IMR-90 (cell line): ENCODE data around the gene TACC2. TPM values are rescaled to one million over a fixed set of nuclear protein-coding genes. Genes with fewer than 3 reads are reported as not detected.

Source experiments
- ATAC-seq: fragments of 200-7000 bp; cut with Tn5 transposase; 2 replicates; pipeline ENCODE4 v1.9.1; 2020; ENCODE audit warnings: low read depth, mild to moderate bottlenecking, moderate library complexity
- BruUV-seq: library from RNA; stranded (reverse); fragments of 400-500 nt; replicated peaks from 2 replicates; lab custom pipeline; 2021; lab: Mats Ljungman, UMichigan
- CTCF ChIA-PET: fragments of 300-600 bp; formaldehyde crosslinking; extraction: SDS; loops from one replicate; lab custom pipeline; 2021; ENCODE audit warnings: antibody characterized with exemption; lab: Yijun Ruan, JAX
- POLR2A ChIA-PET: fragments of 300-600 bp; sonication (Branson Sonifier 250); formaldehyde crosslinking; loops from one replicate; lab custom pipeline; 2022; ENCODE audit warnings: antibody characterized with exemption; ENCODE audit not compliant: unreplicated experiment; lab: Charles Lee
- DNase-seq: peaks from one replicate; pipeline ENCODE4 v3.0.0; 2013
- H2AFZ ChIP-seq: replicated peaks from 2 replicates; pipeline ENCODE3; 2013; ENCODE audit warnings: low read length, mild to moderate bottlenecking; ENCODE audit not compliant: poor library complexity
- H2AK5ac ChIP-seq: 2 replicates; pipeline ENCODE4 v1.6.1; 2013; ENCODE audit warnings: low read depth, low read length, inconsistent platforms
- H2AK9ac ChIP-seq: replicated peaks from 2 replicates; pipeline ENCODE3; 2013; ENCODE audit warnings: mild to moderate bottlenecking, low read depth, low read length, moderate library complexity; ENCODE audit not compliant: poor library complexity
- H2BK120ac ChIP-seq: 2 replicates; pipeline ENCODE4 v1.6.1; 2013; ENCODE audit warnings: low read depth, low read length, inconsistent platforms
- H2BK15ac ChIP-seq: 3 replicates; pipeline ENCODE4 v1.6.1; 2013; ENCODE audit warnings: low read depth, low read length, inconsistent platforms
- H2BK20ac ChIP-seq: 2 replicates; pipeline ENCODE4 v1.6.1; 2013; ENCODE audit warnings: low read depth, mild to moderate bottlenecking, inconsistent platforms, low read length, moderate library complexity
- H2BK5ac ChIP-seq: 2 replicates; pipeline ENCODE4 v1.6.1; 2013; ENCODE audit warnings: mild to moderate bottlenecking, low read depth, low read length, inconsistent platforms; ENCODE audit not compliant: poor library complexity, severe bottlenecking
- H3K14ac ChIP-seq: replicated peaks from 2 replicates; pipeline ENCODE4 v1.6.1; 2013; ENCODE audit warnings: low read depth, low read length, inconsistent platforms
- H3K18ac ChIP-seq: 2 replicates; pipeline ENCODE4 v1.6.1; 2013; ENCODE audit warnings: low read depth, low read length, control low read depth
- H3K23ac ChIP-seq: 2 replicates; pipeline ENCODE4 v1.6.1; 2013; ENCODE audit warnings: low read depth, low read length, inconsistent platforms
- H3K27ac ChIP-seq: 2 replicates; pipeline ENCODE4 v1.5.1; 2013; ENCODE audit warnings: mild to moderate bottlenecking, control low read depth, low read length; ENCODE audit not compliant: insufficient read depth
- H3K27me3 ChIP-seq: 2 replicates; pipeline ENCODE4 v1.6.1; 2013; ENCODE audit warnings: low read length; ENCODE audit not compliant: control insufficient read depth, insufficient read depth
- H3K36me3 ChIP-seq: 2 replicates; pipeline ENCODE4 v1.6.1; 2013; ENCODE audit warnings: low read length, mixed read lengths; ENCODE audit not compliant: control insufficient read depth, insufficient read depth
- H3K4ac ChIP-seq: 2 replicates; pipeline ENCODE4 v1.6.1; 2013; ENCODE audit warnings: low read depth, low read length, inconsistent platforms
- H3K4me1 ChIP-seq: 2 replicates; pipeline ENCODE4 v1.6.1; 2013; ENCODE audit warnings: low read length, mixed read lengths; ENCODE audit not compliant: control insufficient read depth, insufficient read depth
- H3K4me2 ChIP-seq: 2 replicates; pipeline ENCODE4 v1.6.1; 2013; ENCODE audit warnings: low read depth, mild to moderate bottlenecking, control low read depth, low read length, moderate library complexity
- H3K4me3 ChIP-seq: 2 replicates; pipeline ENCODE4 v1.5.1; 2013; ENCODE audit warnings: low read depth, mild to moderate bottlenecking, control low read depth, low read length, moderate library complexity; ENCODE audit not compliant: insufficient read depth
- H3K56ac ChIP-seq: 2 replicates; pipeline ENCODE4 v1.6.1; 2013; ENCODE audit warnings: low read length, inconsistent platforms; ENCODE audit not compliant: insufficient read depth; ENCODE audit errors: extremely low read depth
- H3K79me1 ChIP-seq, 2 experiments: 2 replicates each; pipeline ENCODE4 v1.6.1; 2013; ENCODE audit warnings: low read length in 2 of 2, inconsistent platforms in 1 of 2, low read depth in 1 of 2
- H3K9ac ChIP-seq: 2 replicates; pipeline ENCODE4 v1.6.1; 2013; ENCODE audit warnings: low read depth, low read length, control low read depth
- H3K9me1 ChIP-seq: 2 replicates; pipeline ENCODE4 v1.6.1; 2013; ENCODE audit warnings: low read length, inconsistent platforms; ENCODE audit not compliant: insufficient read depth
- H3K9me3 ChIP-seq: 2 replicates; pipeline ENCODE4 v1.6.1; 2013; ENCODE audit warnings: low read length; ENCODE audit not compliant: control insufficient read depth, insufficient read depth
- H4K20me1 ChIP-seq: 2 replicates; pipeline ENCODE4 v1.6.1; 2013; ENCODE audit warnings: low read length, inconsistent platforms; ENCODE audit not compliant: insufficient read depth
- H4K5ac ChIP-seq: 2 replicates; pipeline ENCODE4 v1.6.1; 2013; ENCODE audit warnings: mild to moderate bottlenecking, low read depth, low read length, control low read depth
- H4K8ac ChIP-seq, 2 experiments: 2 replicates each; pipeline ENCODE4 v1.6.1; 2013; ENCODE audit warnings: low read depth in 2 of 2, low read length in 2 of 2, control low read depth in 1 of 2, inconsistent platforms in 1 of 2
- H4K91ac ChIP-seq: 2 replicates; pipeline ENCODE4 v1.6.1; 2013; ENCODE audit warnings: low read depth, low read length, inconsistent platforms; ENCODE audit not compliant: insufficient read depth
- CEBPB ChIP-seq: IDR thresholded peaks from 2 replicates; pipeline ENCODE4 v1.6.1; 2012; ENCODE audit warnings: low read depth, low read length, improper control_type of control experiment
- FOS ChIP-seq: fragments of 150-350 bp; IDR thresholded peaks from 2 replicates; pipeline ENCODE4 v1.6.1; 2016; ENCODE audit warnings: low read depth, low read length
- MAFK ChIP-seq: IDR thresholded peaks from 2 replicates; pipeline ENCODE4 v1.6.1; 2012; ENCODE audit warnings: low read depth, low read length, improper control_type of control experiment
- MAZ ChIP-seq: IDR thresholded peaks from 2 replicates; pipeline ENCODE4 v1.6.1; 2012; ENCODE audit warnings: low read depth, mild to moderate bottlenecking, low read length, improper control_type of control experiment, moderate library complexity, borderline replicate concordance
- MXI1 ChIP-seq: IDR thresholded peaks from 2 replicates; pipeline ENCODE4 v1.6.1; 2012; ENCODE audit warnings: low read depth, mild to moderate bottlenecking, low read length, moderate library complexity, borderline replicate concordance
- NFE2L2 ChIP-seq: fragments of 150-350 bp; IDR thresholded peaks from 2 replicates; pipeline ENCODE4 v1.6.1; 2016; ENCODE audit warnings: low read depth, mild to moderate bottlenecking, low read length
- POLR2A ChIP-seq: IDR thresholded peaks from 2 replicates; pipeline ENCODE4 v1.6.1; 2012; ENCODE audit warnings: mild to moderate bottlenecking, low read depth, low read length
- RAD21 ChIP-seq: IDR thresholded peaks from 2 replicates; pipeline ENCODE4 v1.6.1; 2012; ENCODE audit warnings: low read length, improper control_type of control experiment
- RCOR1 ChIP-seq: IDR thresholded peaks from 2 replicates; pipeline ENCODE4 v1.6.1; 2012; ENCODE audit warnings: mild to moderate bottlenecking, low read length, improper control_type of control experiment; ENCODE audit not compliant: insufficient replicate concordance
- WGBS, 2 experiments: methylation state at CpG; one replicate each; pipeline versions ENCODE4 v1.1.5 to v1.1.7; 2013; ENCODE audit warnings: missing lambda C conversion rate in 2 of 2; ENCODE audit not compliant: insufficient read length in 1 of 2; ENCODE audit errors: extremely low coverage in 2 of 2; 5-methylcytosine and 5-hydroxymethylcytosine counted together
- dilution Hi-C: fragments of 300-500 bp; cut with HindIII; formaldehyde crosslinking; loops from one replicate; pipeline ENCODE4 v1.14.3; 2018; ENCODE audit warnings: low sequenced_read_pairs; ENCODE audit not compliant: unreplicated experiment
- in situ Hi-C: fragments of 300-500 bp; cut with MboI; formaldehyde crosslinking; loops from 3 replicates; pipeline ENCODE4 v1.14.3; 2019; ENCODE audit warnings: low sequenced_read_pairs, inconsistent platforms, mixed read lengths
- intact Hi-C: fragments of 100-400 bp; cut with micrococcal nuclease; formaldehyde crosslinking; loops from 2 replicates; pipeline ENCODE4 v1.10.0; 2022
- polyA plus RNA-seq, 3 experiments: library from polyadenylated mRNA; depleted of rRNA; stranded (reverse); fragments of >200 nt; gene quantifications; 2 replicates each; pipeline ENCODE4 v1.2.3, GENCODE V29; 2012; ENCODE audit warnings: low replicate concordance in 1 of 3
- total RNA-seq: library from RNA; depleted of rRNA; stranded (reverse); fragments of >200 nt; gene quantifications from 2 replicates; pipeline ENCODE4 v1.2.3, GENCODE V29; 2012
- TF ChIP-seq, protein P1 (sequence below): conservative IDR thresholded peaks from 2 replicates; pipeline ENCODE4 v1.5.1; 2012; ENCODE audit warnings: mild to moderate bottlenecking, low read depth, low read length, improper control_type of control experiment
- TF ChIP-seq, protein P2 (sequence below): fragments of 150-350 bp; IDR thresholded peaks from 2 replicates; pipeline ENCODE4 v1.6.1; 2017; ENCODE audit warnings: mild to moderate bottlenecking, antibody characterized with exemption, low read length, low read depth
- TF ChIP-seq, protein P3 (sequence below): fragments of 150-350 bp; IDR thresholded peaks from 2 replicates; pipeline ENCODE4 v1.6.1; 2016; ENCODE audit warnings: low read depth, mild to moderate bottlenecking, low read length, moderate library complexity, borderline replicate concordance

Gene TACC2
- total and polyA plus RNA-seq, 2 of the 4 experiments (the other 2 are of a cell fraction), result 2.9 to 15.4 TPM

DNA sequence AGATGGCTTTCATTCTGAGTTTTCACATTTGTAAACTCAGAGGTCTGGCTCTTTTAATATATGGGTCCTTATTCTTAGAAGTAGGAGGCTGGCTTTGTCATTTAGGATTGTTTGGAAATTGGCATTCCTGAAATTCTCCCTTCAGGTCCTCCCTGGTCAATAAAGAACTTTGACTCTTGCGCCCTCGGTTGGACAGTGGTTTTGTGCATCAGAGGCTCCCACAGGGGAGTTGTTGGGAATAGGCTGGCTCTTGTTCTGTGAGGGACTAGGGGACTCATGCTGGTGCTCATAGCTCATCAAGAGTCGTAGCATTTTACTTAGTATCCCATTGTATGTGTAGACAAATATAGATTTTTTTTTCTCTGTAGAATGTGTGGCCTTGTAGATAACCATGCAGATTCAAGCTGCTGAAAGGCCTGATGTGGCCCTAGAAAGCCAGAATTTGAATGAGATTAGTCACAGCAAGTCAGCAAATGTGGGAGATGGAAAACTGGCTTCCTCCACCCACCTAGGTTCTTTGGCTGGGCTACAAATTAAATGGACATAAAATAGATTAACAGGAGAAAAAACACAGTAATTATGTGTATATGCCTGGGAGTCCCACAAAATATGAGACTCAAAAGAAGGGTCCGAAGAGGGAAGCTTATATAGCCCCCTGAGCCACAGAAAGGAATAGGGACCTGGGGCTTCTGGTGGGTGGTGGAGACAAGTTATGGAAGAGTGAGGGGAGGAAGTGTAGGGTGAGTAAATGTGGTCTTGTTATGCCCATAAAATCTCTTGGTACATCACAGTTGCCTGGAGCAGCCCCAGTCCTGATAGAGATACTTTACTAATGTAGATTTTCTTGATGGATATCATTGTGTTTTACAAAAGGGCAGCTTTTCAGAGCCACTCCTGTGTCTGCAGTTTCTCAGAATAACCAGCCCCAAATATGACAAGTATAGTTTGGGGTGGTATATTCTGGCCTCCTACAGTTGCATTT lies 187.6 kb downstream of the TACC2 start:
- Histone ChIP-seq H3K56ac (no peak overlapping the region), H3K9me1 (no peaks in the 10 kb centered on the region), H2AK9ac (no peak overlapping the region), H2BK120ac (no peak overlapping the region), H3K4ac (no peak overlapping the region), H3K4me2 (no peak overlapping the region), H3K14ac (no peak overlapping the region), H4K91ac (no peak overlapping the region), H3K9ac (no peak overlapping the region), H2BK15ac (no peak overlapping the region), H4K8ac (no peak overlapping the region), H3K18ac (no peak overlapping the region), H2BK5ac (no peak overlapping the region), H3K79me1 (peaks cover 10 to 49% of the 10 kb centered on the region in 2 experiments; a peak in 3 of 4 replicates), H3K23ac (no peak overlapping the region), H2AFZ (no peak overlapping the region), H4K20me1 (no peaks in the 10 kb centered on the region; the same call in 1 of the 2 replicates), H4K5ac (no peak overlapping the region), H2BK20ac (no peak overlapping the region), H3K9me3 (no peaks in the 10 kb centered on the region), H3K27me3 (no peaks in the 10 kb centered on the region), H3K4me1 (peaks cover 4% of the 10 kb centered on the region), H3K27ac (no peak overlapping the region), H3K36me3 (no peaks in the 10 kb centered on the region), H3K4me3 (no peak overlapping the region), H2AK5ac (no peak overlapping the region)
- in situ Hi-C loops (no loop called here), intact Hi-C loops (no loop called here), dilution Hi-C loops (no loop called here)
- ATAC-seq (peak; percentile 33; the same call in 1 of the 2 replicates), DNase-seq (peak; percentile 59)
- BruUV-seq, result no TSS peak
- WGBS, 2 experiments, result no CpG with 5 or more reads among the region's 4 CpGs
- ChIA-PET CTCF (no interaction called here), POLR2A (no interaction called here)
- TF ChIP-seq CEBPB (no peak), NFE2L2 (no peak), FOS (no peak), MAZ (no peak), RAD21 (no peak), POLR2A (no peak), RCOR1 (no peak), MAFK (no peak), MXI1 (no peak)
- TF ChIP-seq, protein P1, sequence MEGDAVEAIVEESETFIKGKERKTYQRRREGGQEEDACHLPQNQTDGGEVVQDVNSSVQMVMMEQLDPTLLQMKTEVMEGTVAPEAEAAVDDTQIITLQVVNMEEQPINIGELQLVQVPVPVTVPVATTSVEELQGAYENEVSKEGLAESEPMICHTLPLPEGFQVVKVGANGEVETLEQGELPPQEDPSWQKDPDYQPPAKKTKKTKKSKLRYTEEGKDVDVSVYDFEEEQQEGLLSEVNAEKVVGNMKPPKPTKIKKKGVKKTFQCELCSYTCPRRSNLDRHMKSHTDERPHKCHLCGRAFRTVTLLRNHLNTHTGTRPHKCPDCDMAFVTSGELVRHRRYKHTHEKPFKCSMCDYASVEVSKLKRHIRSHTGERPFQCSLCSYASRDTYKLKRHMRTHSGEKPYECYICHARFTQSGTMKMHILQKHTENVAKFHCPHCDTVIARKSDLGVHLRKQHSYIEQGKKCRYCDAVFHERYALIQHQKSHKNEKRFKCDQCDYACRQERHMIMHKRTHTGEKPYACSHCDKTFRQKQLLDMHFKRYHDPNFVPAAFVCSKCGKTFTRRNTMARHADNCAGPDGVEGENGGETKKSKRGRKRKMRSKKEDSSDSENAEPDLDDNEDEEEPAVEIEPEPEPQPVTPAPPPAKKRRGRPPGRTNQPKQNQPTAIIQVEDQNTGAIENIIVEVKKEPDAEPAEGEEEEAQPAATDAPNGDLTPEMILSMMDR, result no peak
- TF ChIP-seq, protein P2, sequence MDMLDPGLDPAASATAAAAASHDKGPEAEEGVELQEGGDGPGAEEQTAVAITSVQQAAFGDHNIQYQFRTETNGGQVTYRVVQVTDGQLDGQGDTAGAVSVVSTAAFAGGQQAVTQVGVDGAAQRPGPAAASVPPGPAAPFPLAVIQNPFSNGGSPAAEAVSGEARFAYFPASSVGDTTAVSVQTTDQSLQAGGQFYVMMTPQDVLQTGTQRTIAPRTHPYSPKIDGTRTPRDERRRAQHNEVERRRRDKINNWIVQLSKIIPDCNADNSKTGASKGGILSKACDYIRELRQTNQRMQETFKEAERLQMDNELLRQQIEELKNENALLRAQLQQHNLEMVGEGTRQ, result no peak
- TF ChIP-seq, protein P3, sequence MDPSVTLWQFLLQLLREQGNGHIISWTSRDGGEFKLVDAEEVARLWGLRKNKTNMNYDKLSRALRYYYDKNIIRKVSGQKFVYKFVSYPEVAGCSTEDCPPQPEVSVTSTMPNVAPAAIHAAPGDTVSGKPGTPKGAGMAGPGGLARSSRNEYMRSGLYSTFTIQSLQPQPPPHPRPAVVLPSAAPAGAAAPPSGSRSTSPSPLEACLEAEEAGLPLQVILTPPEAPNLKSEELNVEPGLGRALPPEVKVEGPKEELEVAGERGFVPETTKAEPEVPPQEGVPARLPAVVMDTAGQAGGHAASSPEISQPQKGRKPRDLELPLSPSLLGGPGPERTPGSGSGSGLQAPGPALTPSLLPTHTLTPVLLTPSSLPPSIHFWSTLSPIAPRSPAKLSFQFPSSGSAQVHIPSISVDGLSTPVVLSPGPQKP, result no peak
